ENCODE results near the gene CDKN2C. TPM values are rescaled to one million over a fixed set of nuclear protein-coding genes. Genes with fewer than 3 reads are reported as not detected.
"Not testable (repeated sequence)": the region's sequence is repeated elsewhere in the genome, so short reads cannot be mapped to it uniquely, and the experiment has no call there.

Gene CDKN2C
- total RNA-seq, 1 experiment from 2014 or later, result 49.2 TPM

DNA sequence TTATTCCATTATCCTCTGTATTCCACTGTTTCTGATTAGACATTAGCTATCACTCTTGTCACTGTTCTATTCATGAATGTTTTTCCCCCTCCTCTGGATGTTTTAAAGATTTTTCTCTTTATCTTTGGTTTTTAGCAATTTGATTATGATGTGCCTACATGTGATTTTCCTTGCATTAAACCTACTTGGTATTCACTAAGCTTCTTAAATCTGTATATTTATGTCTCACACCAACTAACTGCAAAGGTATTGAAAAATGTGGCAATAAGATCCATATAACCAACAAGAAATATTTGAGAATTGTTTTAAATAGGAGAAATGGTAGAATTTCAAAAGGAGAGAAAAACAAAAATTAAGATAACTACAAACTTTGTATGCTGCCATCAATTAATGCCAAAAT lies 35.2 kb upstream of the CDKN2C start:
- Histone ChIP-seq H3K36me3 (ENCODE audit: low read depth, low read length) (peaks cover 3% of the 10 kb centered on the region), H3K4me3 (ENCODE audit: low read length) (no peak overlapping the region), H3K27me3 (ENCODE audit: low read length) (no peaks in the 10 kb centered on the region), H3F3A (ENCODE audit: low read length, unreplicated experiment) (no peaks in the 10 kb centered on the region), H3K9ac (ENCODE audit: low read length) (no peak overlapping the region), H4K20me1 (ENCODE audit: low read length) (peaks cover 17% of the 10 kb centered on the region), H3K4me2 (ENCODE audit: low read length) (no peak overlapping the region), H2AFZ (ENCODE audit: low read length) (no peak overlapping the region), H3K4me1 (ENCODE audit: insufficient read depth, low read length) (no peaks in the 10 kb centered on the region), H3K9me3 (ENCODE audit: low read length) (no peaks in the 10 kb centered on the region), H3K27ac (ENCODE audit: low read length) (no peak overlapping the region), H3K9me2 (replicated peaks; ENCODE audit: low read length) (no peaks in the 10 kb centered on the region), H3K79me2 (ENCODE audit: low read length) (peaks cover 94% of the 10 kb centered on the region)
- POLR2A ChIA-PET (ENCODE audit: unreplicated experiment), result no interaction called here
- no TSS peak for BruUV-seq (replicated peaks)
- ATAC-seq, result no peak
- CTCF ChIA-PET, result no interaction called here
- TF ChIP-seq CTCF (conservative IDR thresholded peaks at IDR 0.05; ENCODE audit: low read depth, low read length) (no peak), EZH2phosphoT487 (IDR thresholded peaks at IDR 0.05; ENCODE audit: borderline replicate concordance, low read length) (no peak), EZH2 (IDR thresholded peaks at IDR 0.05; ENCODE audit: low read length, unreplicated experiment) (no peak)
- DNase-seq, result no peak
- intact Hi-C loops (cut with micrococcal nuclease), result no loop called here

- ATAC-seq; BruUV-seq (replicated peaks); POLR2A ChIA-PET (ENCODE audit: unreplicated experiment); CTCF ChIA-PET; DNase-seq; H3K9me3 ChIP-seq (ENCODE audit: low read length); H3K27me3 ChIP-seq (ENCODE audit: low read length); H3K4me1 ChIP-seq (ENCODE audit: insufficient read depth, low read length); H2AFZ ChIP-seq (ENCODE audit: low read length); H3K4me3 ChIP-seq (ENCODE audit: low read length); H3F3A ChIP-seq (ENCODE audit: low read length, unreplicated experiment); H3K9ac ChIP-seq (ENCODE audit: low read length); H3K4me2 ChIP-seq (ENCODE audit: low read length); H3K9me2 ChIP-seq (replicated peaks; ENCODE audit: low read length); intact Hi-C loops (cut with micrococcal nuclease); H3K36me3 ChIP-seq (ENCODE audit: low read depth, low read length); H3K27ac ChIP-seq (ENCODE audit: low read length): not testable (repeated sequence)
- Histone ChIP-seq H3K79me2 (ENCODE audit: low read length) (peaks cover 94% of the 10 kb centered on the region), H4K20me1 (ENCODE audit: low read length) (0 out of 2 replicates have a peak, but pooled peaks cover 13% of the 10 kb centered on the region)
Observed at GRCh38 chr1:50935276-50935675, 34.8 kb upstream of the CDKN2C start.

- ATAC-seq, result no peak
Observed at GRCh38 chr1:50936321-50936720, 33.7 kb upstream of the CDKN2C start.

More at GRCh38 chr1:50936321-50936720, 33.7 kb upstream of the CDKN2C start:
- H3K27me3 ChIP-seq (ENCODE audit: low read length), result no peaks in the 10 kb centered on the region
- 0 out of 2 replicates have a peak, but pooled peaks cover 11% of the 10 kb centered on the region for H4K20me1 ChIP-seq (ENCODE audit: low read length)
- no peak overlapping the region for H3K9ac ChIP-seq (ENCODE audit: low read length)
- ChIA-PET POLR2A (ENCODE audit: unreplicated experiment) (no interaction called here), CTCF (no interaction called here)
- H3K4me2 ChIP-seq (ENCODE audit: low read length), result no peak overlapping the region
- no peaks in the 10 kb centered on the region for H3F3A ChIP-seq (ENCODE audit: low read length, unreplicated experiment)
- DNase-seq, result no peak
- H3K4me3 ChIP-seq (ENCODE audit: low read length), result no peak overlapping the region
- TF ChIP-seq CTCF (conservative IDR thresholded peaks at IDR 0.05; ENCODE audit: low read depth, low read length) (no peak), EZH2phosphoT487 (IDR thresholded peaks at IDR 0.05; ENCODE audit: borderline replicate concordance, low read length) (no peak), EZH2 (IDR thresholded peaks at IDR 0.05; ENCODE audit: low read length, unreplicated experiment) (no peak)
- H3K4me1 ChIP-seq (ENCODE audit: insufficient read depth, low read length), result no peaks in the 10 kb centered on the region
- H3K36me3 ChIP-seq (ENCODE audit: low read depth, low read length), result peaks cover 3% of the 10 kb centered on the region; the same call in 1 of the 2 replicates
- BruUV-seq (replicated peaks), result no TSS peak
- peaks cover 96% of the 10 kb centered on the region for H3K79me2 ChIP-seq (ENCODE audit: low read length)
- H3K9me2 ChIP-seq (replicated peaks; ENCODE audit: low read length), result no peaks in the 10 kb centered on the region
- H2AFZ ChIP-seq (ENCODE audit: low read length), result no peak overlapping the region
- no peak overlapping the region for H3K27ac ChIP-seq (ENCODE audit: low read length)
- intact Hi-C loops (cut with micrococcal nuclease), result no loop called here
- no peaks in the 10 kb centered on the region for H3K9me3 ChIP-seq (ENCODE audit: low read length)
